GM12865 (cell line): ENCODE data around the gene LIN37.

Source experiments
- DNase-seq: peaks from one replicate; pipeline ENCODE4 v3.0.0; 2010; ENCODE audit warnings: low read depth
- H3K4me3 ChIP-seq: 2 replicates; pipeline ENCODE4 v1.5.1; 2011; ENCODE audit warnings: mild to moderate bottlenecking, low read depth, low read length, control low read depth
- CTCF ChIP-seq: IDR thresholded peaks from 2 replicates; pipeline ENCODE4 v1.5.1; 2011; ENCODE audit warnings: low read length, control low read depth, low read depth, inconsistent platforms; ENCODE audit not compliant: insufficient read depth; ENCODE audit errors: missing control alignments

LIN37 gene

DNA sequence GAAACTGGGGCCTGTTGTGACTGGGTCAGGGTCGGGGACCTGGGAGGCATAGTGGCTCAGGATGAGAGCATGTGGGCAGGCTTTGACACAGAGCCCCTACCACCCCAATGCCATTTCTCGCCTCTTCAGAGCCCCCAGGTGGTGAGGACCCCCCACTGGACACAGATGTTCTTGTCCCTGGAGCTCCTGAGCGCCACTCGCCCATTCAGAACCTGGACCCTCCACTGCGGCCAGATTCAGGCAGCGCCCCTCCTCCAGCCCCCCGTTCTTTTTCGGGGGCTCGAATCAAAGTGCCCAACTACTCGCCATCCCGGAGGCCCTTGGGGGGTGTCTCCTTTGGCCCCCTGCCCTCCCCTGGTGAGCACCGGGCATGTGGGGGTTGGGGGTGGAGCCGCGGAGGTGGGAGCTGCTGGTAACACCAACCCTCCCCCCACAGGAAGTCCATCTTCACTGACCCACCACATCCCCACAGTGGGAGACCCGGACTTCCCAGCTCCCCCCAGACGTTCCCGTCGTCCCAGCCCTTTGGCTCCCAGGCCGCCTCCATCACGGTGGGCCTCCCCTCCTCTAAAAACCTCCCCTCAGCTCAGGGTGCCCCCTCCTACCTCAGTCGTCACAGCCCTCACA, 16.5 kb upstream of the LIN37 start:
- no peak for DNase-seq
- no peak for TF ChIP-seq CTCF
- H3K4me3 ChIP-seq, result no peak overlapping the region

GRCh38 chr19:35732540-35733179, 15.7 kb upstream of the LIN37 start:
- no peak for DNase-seq
- no peak for TF ChIP-seq CTCF
- no peak overlapping the region for H3K4me3 ChIP-seq

GRCh38 chr19:35733180-35734125, 14.9 kb upstream of the LIN37 start:
- H3K4me3 ChIP-seq, result no peak overlapping the region
- TF ChIP-seq CTCF, result no peak
- no peak for DNase-seq

GRCh38 chr19:35734273-35734672, 14.1 kb upstream of the LIN37 start:
- TF ChIP-seq CTCF, result no peak
- no peak overlapping the region for H3K4me3 ChIP-seq
- no peak for DNase-seq

DNA sequence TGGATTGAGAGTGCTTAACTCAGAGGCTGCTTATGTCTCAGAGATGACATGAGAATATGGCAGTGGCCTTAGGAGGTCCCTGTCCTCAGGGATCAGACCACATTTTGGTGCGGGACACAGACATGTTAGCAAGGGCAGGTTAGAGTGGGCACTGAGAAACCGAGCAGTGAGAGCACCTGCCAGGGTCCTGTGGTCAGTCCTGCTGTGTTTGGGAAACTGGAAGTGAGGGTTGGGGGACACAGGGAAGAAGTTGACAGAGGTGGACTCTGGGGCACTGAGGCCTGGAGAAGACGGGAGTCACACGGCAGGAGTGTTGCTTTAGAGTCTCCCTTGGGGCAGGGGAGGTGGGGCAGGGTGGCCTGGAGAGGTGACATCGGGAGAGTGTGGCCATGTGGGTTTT, 13.5 kb upstream of the LIN37 start:
- no peak for DNase-seq
- no peak overlapping the region for H3K4me3 ChIP-seq
- TF ChIP-seq CTCF, result no peak

DNA sequence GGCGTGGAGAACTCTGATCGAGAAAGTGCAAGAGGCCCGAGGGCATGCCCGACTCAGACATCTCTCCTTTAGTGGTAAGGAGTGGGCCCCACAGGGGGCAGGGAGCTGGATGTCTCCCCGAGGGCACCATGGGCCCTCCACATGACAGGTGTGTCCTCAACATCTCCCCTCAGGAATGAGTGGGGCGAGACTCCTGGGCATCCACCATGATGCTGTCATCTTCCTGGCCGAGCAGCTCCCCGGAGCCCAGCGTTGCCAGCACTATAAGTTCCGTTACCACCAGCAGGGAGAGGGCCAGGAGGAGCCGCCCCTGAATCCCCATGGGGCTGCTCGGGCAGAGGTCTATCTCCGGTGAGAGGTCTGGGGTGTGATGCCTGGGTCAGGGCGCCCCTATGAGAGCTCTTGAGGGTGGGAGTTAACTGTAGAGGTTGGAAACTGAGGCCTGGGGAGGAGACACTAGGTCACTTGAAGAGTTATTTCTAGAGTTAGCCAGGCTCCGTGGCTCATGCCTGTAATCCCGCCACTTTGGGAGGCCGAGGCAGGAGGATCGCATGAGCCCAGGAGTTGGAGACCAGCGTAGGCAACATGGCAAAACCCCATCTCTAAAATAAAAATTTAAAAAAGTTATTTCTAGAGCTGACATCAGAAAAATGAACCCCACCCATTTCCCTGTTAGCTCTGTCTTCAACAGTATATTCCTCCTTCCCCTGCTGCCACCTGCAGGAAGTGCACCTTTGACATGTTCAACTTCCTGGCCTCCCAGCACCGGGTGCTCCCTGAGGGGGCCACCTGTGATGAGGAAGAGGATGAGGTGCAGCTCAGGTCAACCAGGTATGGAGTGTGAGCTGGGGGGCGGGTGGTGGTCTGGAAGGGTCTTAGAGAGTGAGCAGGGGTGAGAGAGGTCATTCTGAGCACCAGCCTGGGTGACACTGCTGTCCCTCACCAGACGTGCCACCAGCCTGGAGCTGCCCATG, 11.2 kb upstream of the LIN37 start:
- no peak overlapping the region for H3K4me3 ChIP-seq
- peak; percentile 22 for TF ChIP-seq CTCF
- no peak for DNase-seq
